GM12872 (cell line): ENCODE measurements around the gene THSD4.

ENCODE experiments used
- TF ChIP-seq, protein P1 (sequence below): IDR thresholded peaks from 3 replicates; pipeline ENCODE4 v1.5.1; 2011; ENCODE audit warnings: low read depth, mild to moderate bottlenecking, low read length, moderate library complexity; ENCODE audit not compliant: insufficient read depth

THSD4 gene

DNA sequence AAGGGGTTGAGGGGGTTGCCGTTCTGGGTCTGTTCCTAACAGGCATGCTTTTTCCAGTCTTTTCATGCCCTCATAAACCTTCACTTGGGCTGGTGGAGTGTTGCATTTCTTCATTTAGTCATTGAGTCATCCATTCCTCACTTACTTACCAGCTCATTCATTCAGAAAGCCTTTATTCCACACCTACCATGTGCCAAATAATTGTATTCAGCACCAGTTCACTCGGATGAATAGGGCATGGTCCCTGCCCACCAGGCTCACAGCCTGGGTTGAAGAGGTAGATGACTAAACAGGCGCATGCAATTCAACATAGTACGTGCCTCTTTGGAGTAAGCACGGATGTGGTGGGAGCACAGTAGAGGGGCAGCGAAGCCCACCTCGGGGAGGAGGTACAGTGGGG lies 35.1 kb upstream of the THSD4 start:
- TF ChIP-seq, protein P1, sequence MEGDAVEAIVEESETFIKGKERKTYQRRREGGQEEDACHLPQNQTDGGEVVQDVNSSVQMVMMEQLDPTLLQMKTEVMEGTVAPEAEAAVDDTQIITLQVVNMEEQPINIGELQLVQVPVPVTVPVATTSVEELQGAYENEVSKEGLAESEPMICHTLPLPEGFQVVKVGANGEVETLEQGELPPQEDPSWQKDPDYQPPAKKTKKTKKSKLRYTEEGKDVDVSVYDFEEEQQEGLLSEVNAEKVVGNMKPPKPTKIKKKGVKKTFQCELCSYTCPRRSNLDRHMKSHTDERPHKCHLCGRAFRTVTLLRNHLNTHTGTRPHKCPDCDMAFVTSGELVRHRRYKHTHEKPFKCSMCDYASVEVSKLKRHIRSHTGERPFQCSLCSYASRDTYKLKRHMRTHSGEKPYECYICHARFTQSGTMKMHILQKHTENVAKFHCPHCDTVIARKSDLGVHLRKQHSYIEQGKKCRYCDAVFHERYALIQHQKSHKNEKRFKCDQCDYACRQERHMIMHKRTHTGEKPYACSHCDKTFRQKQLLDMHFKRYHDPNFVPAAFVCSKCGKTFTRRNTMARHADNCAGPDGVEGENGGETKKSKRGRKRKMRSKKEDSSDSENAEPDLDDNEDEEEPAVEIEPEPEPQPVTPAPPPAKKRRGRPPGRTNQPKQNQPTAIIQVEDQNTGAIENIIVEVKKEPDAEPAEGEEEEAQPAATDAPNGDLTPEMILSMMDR = no peak

DNA sequence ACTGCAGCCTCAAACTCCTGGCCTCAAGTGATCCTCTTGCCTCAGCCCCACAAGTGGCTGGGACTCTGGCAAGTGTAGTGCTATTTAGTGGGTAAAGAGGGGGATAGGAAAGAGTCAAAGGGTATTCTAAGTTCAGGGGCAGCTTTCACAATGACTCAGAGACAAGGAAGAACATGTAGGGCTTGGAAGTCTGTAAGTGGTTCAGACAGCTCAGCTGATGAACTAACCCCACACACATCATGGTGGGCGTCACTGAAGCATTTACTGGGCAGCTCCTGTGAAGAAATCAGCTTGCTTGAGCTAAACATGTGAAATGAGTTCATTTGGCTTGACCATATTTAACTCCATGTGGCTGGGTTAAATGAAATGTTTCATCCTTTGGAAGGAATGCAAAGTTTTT lies 34.6 kb upstream of the THSD4 start:
- TF ChIP-seq, protein P1 = no peak

DNA sequence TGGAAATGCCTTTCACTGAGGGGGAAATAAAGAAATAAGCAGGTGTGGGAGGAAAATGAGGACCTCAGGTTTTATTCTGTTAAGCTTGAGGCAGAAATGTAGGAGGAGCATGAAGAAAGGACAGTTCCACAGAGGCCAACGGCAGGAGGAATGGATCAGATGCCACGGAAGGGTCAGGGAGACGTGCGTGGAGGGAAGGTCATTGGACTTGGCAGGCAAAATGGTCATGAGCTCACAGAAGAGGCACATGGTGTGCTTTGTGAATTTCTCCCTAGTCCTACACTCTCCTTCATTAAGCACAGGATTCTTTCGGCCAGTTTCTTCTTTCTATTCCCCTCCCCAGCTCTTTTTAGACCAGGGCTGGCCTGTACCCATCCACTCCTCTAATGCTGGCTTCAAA lies 32.5 kb upstream of the THSD4 start:
- TF ChIP-seq, protein P1 = no peak

DNA sequence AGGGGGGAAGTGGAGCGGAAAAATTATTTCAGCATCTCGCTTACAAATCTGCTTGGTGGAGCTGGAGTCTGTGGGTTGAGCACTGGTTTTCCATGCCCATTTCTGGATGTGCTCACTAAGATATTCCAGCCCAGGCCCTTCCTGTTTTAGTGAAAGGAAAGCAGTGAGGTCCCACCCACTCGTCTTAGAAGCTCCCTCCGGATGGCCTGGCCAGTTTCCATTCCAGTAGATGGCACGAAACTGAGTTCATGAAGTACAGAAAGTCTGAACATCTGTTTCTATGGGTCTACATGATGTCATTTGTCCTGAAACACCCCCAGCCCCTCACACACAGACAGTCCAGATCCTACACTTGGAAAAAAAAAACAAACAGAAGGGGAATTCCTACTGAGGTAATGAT lies 31.9 kb upstream of the THSD4 start:
- TF ChIP-seq, protein P1 = no peak

DNA sequence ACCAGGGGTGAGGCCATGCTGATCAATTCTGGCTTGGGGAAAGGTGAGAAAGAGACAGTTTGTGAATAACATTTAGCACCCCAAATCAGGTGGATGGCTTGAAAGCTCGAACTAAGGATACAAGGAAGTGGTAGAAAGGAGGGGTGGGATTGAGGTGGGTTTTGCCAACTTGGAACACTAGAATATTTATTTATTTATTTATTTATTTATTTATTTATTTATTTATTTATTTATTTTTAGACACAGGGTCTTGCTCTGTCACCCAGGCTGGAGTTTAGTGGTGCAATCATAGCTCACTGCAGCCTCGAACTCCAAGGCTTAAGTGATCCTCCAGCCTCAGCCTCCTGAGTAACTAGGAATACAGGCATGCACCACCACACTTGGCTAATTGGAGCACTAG lies 31.0 kb upstream of the THSD4 start:
- TF ChIP-seq, protein P1 = no peak

DNA sequence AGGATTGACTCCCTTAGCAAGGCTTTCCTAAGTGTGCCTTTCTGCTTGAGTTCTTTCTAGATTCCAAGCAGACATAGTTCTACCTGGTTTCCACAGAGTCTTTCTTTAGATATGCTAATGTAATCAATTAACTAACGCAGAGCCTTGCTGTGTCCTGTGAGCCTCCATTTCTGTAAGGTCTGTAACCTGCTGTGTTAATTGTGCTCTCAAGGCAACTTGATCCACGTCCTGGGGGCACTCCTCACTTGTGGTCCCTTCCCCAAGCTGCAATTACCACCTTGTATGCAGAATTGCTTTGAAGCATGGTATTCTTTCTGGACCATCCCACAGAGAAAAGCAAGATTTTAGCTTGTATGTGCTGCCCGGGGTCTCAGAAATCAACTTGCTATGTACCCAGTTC lies 29.5 kb upstream of the THSD4 start:
- TF ChIP-seq, protein P1 = no peak

DNA sequence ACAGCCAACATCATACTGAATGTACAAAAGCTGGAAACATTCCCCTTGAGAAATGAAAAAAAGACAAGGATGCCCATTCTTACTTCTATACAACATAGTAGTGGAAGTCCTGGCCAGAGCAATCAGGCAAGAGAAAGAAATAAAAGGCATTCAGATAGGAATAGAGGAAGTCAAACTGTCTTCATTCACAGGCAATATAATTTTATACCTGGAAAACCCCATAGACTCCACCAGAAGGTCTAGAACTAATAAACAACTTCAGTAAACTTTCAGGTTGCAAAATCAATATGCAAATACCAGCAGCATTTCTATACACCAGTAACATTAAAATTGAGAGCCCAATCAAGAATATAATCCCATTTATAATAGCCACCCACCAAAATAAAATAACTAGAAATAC lies 27.1 kb upstream of the THSD4 start:
- TF ChIP-seq, protein P1 = no peak

DNA sequence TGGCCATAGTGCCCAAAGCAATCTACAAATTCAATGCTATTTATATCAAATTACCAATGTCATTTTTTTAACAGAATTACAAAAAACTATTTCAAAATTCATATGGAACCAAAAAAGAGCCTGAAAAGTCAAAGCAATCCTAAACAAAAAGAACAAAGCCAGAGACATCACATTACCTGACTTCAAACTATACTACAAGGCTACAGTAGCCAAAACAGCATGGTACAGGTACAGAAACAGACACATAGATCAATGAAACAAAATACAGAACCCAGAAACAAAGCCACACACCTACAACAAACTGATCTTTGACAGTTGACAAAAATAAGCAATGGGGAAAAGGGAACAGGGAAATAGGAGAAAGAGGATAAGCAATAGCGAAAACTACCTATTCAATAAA lies 26.6 kb upstream of the THSD4 start:
- TF ChIP-seq, protein P1 = no peak
